ENCODE results near the gene MMP12. TPM values are rescaled to one million over a fixed set of nuclear protein-coding genes. Genes with fewer than 3 reads are reported as not detected.

The MMP12 gene
- total RNA-seq, 2 experiments from 2014 or later: not detected

GRCh38 chr11:102868339-102868738 is 6.4 kb downstream of the MMP12 start:
- Histone ChIP-seq H2AFZ (ENCODE audit: low read length) (no peak overlapping the region), H3K9me3 (ENCODE audit: low read length) (no peaks in the 10 kb centered on the region), H3K36me3 (ENCODE audit: insufficient read depth, low read length) (no peaks in the 10 kb centered on the region), H4K20me1 (ENCODE audit: insufficient read depth, low read length) (no peaks in the 10 kb centered on the region), H3K9me2 (ENCODE audit: insufficient read depth, low read length) (no peaks in the 10 kb centered on the region), H3K4me2 (ENCODE audit: low read length) (no peak overlapping the region), H3K4me3 (ENCODE audit: low read depth, low read length, poor library complexity, severe bottlenecking) (no peak overlapping the region), H3K79me2 (ENCODE audit: insufficient read depth, low read depth, low read length) (no peaks in the 10 kb centered on the region), H3K27ac (ENCODE audit: low read depth, low read length, poor library complexity, severe bottlenecking) (no peak overlapping the region), H3K4me1 (ENCODE audit: insufficient read depth, low read length, poor library complexity, severe bottlenecking) (no peaks in the 10 kb centered on the region)
- intact Hi-C loops (cut with micrococcal nuclease; ENCODE audit: unreplicated experiment): no loop called here
- POLR2A ChIA-PET: no interaction called here
- DNase-seq (ENCODE audit: low spot score): no peak
- no TSS peak for BruUV-seq (replicated peaks)
- TF ChIP-seq CTCF (conservative IDR thresholded peaks at IDR 0.05; ENCODE audit: low read length): no peak
- no peak for TF ChIP-seq EZH2phosphoT487 (IDR thresholded peaks at IDR 0.05; ENCODE audit: borderline replicate concordance, low read depth, low read length)
- CTCF ChIA-PET (ENCODE audit: unreplicated experiment): no interaction called here

- Histone ChIP-seq H3K9me2 (ENCODE audit: insufficient read depth, low read length) (no peaks in the 10 kb centered on the region), H3K4me1 (ENCODE audit: insufficient read depth, low read length, poor library complexity, severe bottlenecking) (no peaks in the 10 kb centered on the region), H2AFZ (ENCODE audit: low read length) (no peak overlapping the region), H3K4me2 (ENCODE audit: low read length) (no peak overlapping the region), H3K9me3 (ENCODE audit: low read length) (no peaks in the 10 kb centered on the region), H3K36me3 (ENCODE audit: insufficient read depth, low read length) (no peaks in the 10 kb centered on the region), H3K4me3 (ENCODE audit: low read depth, low read length, poor library complexity, severe bottlenecking) (no peak overlapping the region), H4K20me1 (ENCODE audit: insufficient read depth, low read length) (no peaks in the 10 kb centered on the region), H3K27ac (ENCODE audit: low read depth, low read length, poor library complexity, severe bottlenecking) (no peak overlapping the region), H3K79me2 (ENCODE audit: insufficient read depth, low read depth, low read length) (no peaks in the 10 kb centered on the region)
- BruUV-seq (replicated peaks): no TSS peak
- POLR2A ChIA-PET: interaction anchor here (0.6 kb wide), 1 partner anchor 199 kb away, joined by 3 read pairs; no protein-coding TSS in a partner anchor
- intact Hi-C loops (cut with micrococcal nuclease; ENCODE audit: unreplicated experiment): no loop called here
- CTCF ChIA-PET (ENCODE audit: unreplicated experiment): no interaction called here
- no peak for DNase-seq (ENCODE audit: low spot score)
- TF ChIP-seq CTCF (conservative IDR thresholded peaks at IDR 0.05; ENCODE audit: low read length) (no peak), EZH2phosphoT487 (IDR thresholded peaks at IDR 0.05; ENCODE audit: borderline replicate concordance, low read depth, low read length) (no peak)
These were observed 10.1 kb downstream of the MMP12 start for GRCh38 chr11:102864724-102865123.

- Histone ChIP-seq H3K27ac (ENCODE audit: low read depth, low read length, poor library complexity, severe bottlenecking) (no peak overlapping the region), H4K20me1 (ENCODE audit: insufficient read depth, low read length) (no peaks in the 10 kb centered on the region), H2AFZ (ENCODE audit: low read length) (no peak overlapping the region), H3K4me2 (ENCODE audit: low read length) (no peak overlapping the region), H3K36me3 (ENCODE audit: insufficient read depth, low read length) (no peaks in the 10 kb centered on the region), H3K4me3 (ENCODE audit: low read depth, low read length, poor library complexity, severe bottlenecking) (no peak overlapping the region), H3K4me1 (ENCODE audit: insufficient read depth, low read length, poor library complexity, severe bottlenecking) (no peaks in the 10 kb centered on the region), H3K9me2 (ENCODE audit: insufficient read depth, low read length) (no peaks in the 10 kb centered on the region), H3K9me3 (ENCODE audit: low read length) (no peaks in the 10 kb centered on the region), H3K79me2 (ENCODE audit: insufficient read depth, low read depth, low read length) (no peaks in the 10 kb centered on the region)
- no peak for DNase-seq (ENCODE audit: low spot score)
- BruUV-seq (replicated peaks): no TSS peak
- ChIA-PET CTCF (ENCODE audit: unreplicated experiment) (no interaction called here), POLR2A (interaction anchor here (0.6 kb wide), 2 partner anchors 142 to 177 kb away, joined by 4 read pairs; no protein-coding TSS in a partner anchor)
- TF ChIP-seq CTCF (conservative IDR thresholded peaks at IDR 0.05; ENCODE audit: low read length) (no peak), EZH2phosphoT487 (IDR thresholded peaks at IDR 0.05; ENCODE audit: borderline replicate concordance, low read depth, low read length) (no peak)
- intact Hi-C loops (cut with micrococcal nuclease; ENCODE audit: unreplicated experiment): no loop called here
These were observed 20.8 kb downstream of the MMP12 start for GRCh38 chr11:102853956-102854355.
